HG03342 (cell line): Measurements from ENCODE around the gene HTT.

Experiments used
- ATAC-seq: cut with Tn5 transposase; IDR thresholded peaks from one replicate; pipeline ENCODE4 v1.9.1; 2021; ENCODE audit warnings: mild to moderate bottlenecking, moderate library complexity; ENCODE audit not compliant: unreplicated experiment

HTT gene

GRCh38 chr4:3286335-3287175 lies 212.1 kb downstream of the HTT start:
- ATAC-seq = no peak

GRCh38 chr4:3287271-3287971 lies 212.9 kb downstream of the HTT start:
- no peak for ATAC-seq

- no peak for ATAC-seq
These were observed 213.6 kb downstream of the HTT start for GRCh38 chr4:3287972-3288570.

GRCh38 chr4:3288571-3289094 lies 214.2 kb downstream of the HTT start:
- ATAC-seq = no peak

GRCh38 chr4:3290476-3290875 lies 216.0 kb downstream of the HTT start:
- ATAC-seq = no peak

- no peak for ATAC-seq
These were observed 216.4 kb downstream of the HTT start for GRCh38 chr4:3290889-3291321.

- no peak for ATAC-seq
These were observed 217.0 kb downstream of the HTT start for GRCh38 chr4:3291411-3291968.

- ATAC-seq = peak; percentile 2
These were observed 217.6 kb downstream of the HTT start for GRCh38 chr4:3291969-3292570.

GRCh38 chr4:3292571-3293400 lies 218.3 kb downstream of the HTT start, which contains the start of gene RGS12:
RGS12 (plus strand) TSS chr4:3293021; CDS start chr4:3316171, 23,150 bp downstream.
- peak; percentile 65 for ATAC-seq
